ENCODE data around the gene PCBP3. TPM values are rescaled to one million over a fixed set of nuclear protein-coding genes. Genes with fewer than 3 reads are reported as not detected.

PCBP3 gene
- total and polyA plus RNA-seq, 10 of the 15 experiments (the other 5 are each of a cell fraction or from before 2014, with no cell fraction given), result 0.09 to 1.3 (median 0.46) TPM; not detected in 3

GRCh38 chr21:45618846-45619485 is 24.6 kb upstream of the PCBP3 start (continued):
- TF ChIP-seq CEBPZ (IDR thresholded peaks at IDR 0.05; ENCODE audit: low read depth, low read length), result no peak
- TF ChIP-seq SKIL (IDR thresholded peaks at IDR 0.05; ENCODE audit: low read depth, poor library complexity, severe bottlenecking), result no peak
- no peak for TF ChIP-seq MEF2B (IDR thresholded peaks at IDR 0.05; ENCODE audit: partially characterized antibody, poor library complexity, severe bottlenecking)
- TF ChIP-seq BCL3 (IDR thresholded peaks at IDR 0.05; ENCODE audit: borderline replicate concordance, insufficient read depth, low read depth, low read length, poor library complexity, severe bottlenecking), result no peak

Measured in GM12878 (cell line).